ENCODE data around the gene HSPA6.

- TF ChIP-seq CTCF (IDR thresholded peaks at IDR 0.05 in 2 of 3, conservative IDR thresholded peaks at IDR 0.05 in 1 of 3; ENCODE audit: borderline replicate concordance in 1 of 3, insufficient read depth in 1 of 3, low read depth in 2 of 3, low read length in 2 of 3) (no peak), YY1 (IDR thresholded peaks at IDR 0.05; ENCODE audit: extremely low read depth, insufficient replicate concordance, low read depth, low read length) (no peak), POLR2A (IDR thresholded peaks at IDR 0.05; ENCODE audit: borderline replicate concordance, extremely low read depth, insufficient read depth, insufficient read length) (no peak), EZH2 (IDR thresholded peaks at IDR 0.05) (no peak), EZH2phosphoT487 (IDR thresholded peaks at IDR 0.05; ENCODE audit: borderline replicate concordance) (no peak), POLR2AphosphoS5 (IDR thresholded peaks at IDR 0.05; ENCODE audit: low read depth, low read length) (no peak), MAX (IDR thresholded peaks at IDR 0.05) (no peak), RAD21 (IDR thresholded peaks at IDR 0.05; ENCODE audit: low read depth) (no peak), SIN3A (IDR thresholded peaks at IDR 0.05; ENCODE audit: low read depth) (no peak), JUND (IDR thresholded peaks at IDR 0.05) (no peak), ZFX (IDR thresholded peaks at IDR 0.05) (no peak), EGR1 (IDR thresholded peaks at IDR 0.05; ENCODE audit: low read depth) (no peak), CEBPB (IDR thresholded peaks at IDR 0.05; ENCODE audit: low read depth) (no peak)
Measured at GRCh38 chr1:161505686-161506085, 18.7 kb upstream of the HSPA6 start.

Data from HCT116 (cell line).